Adrenal gland (tissue), 5 donors: ENCODE data around the gene SPSB4.

Source experiments
- POLR2A ChIP-seq, 2 donors: fragments of 450-650 bp; IDR thresholded peaks; one replicate each; pipeline ENCODE4 v1.6.1; 2017; ENCODE audit warnings: antibody characterized with exemption in 2 of 2, mild to moderate bottlenecking in 2 of 2, moderate library complexity in 1 of 2
- TF ChIP-seq, protein P1 (sequence below), 6 experiments: fragments of 450-650 bp in 4 of 6; fragments of 200-600 bp in 2 of 6; sonication (generic) in 1 of 6; IDR thresholded peaks; 1 replicate in 5 of 6; 2 replicates in 1 of 6; pipeline versions ENCODE4 v1.5.1 to v1.8.0; 2016 to 2021; ENCODE audit warnings: antibody characterized with exemption in 6 of 6, mild to moderate bottlenecking in 2 of 6, moderate library complexity in 1 of 6
- donor health status: DM: no; HTN: no; CAD: no.

DNA sequence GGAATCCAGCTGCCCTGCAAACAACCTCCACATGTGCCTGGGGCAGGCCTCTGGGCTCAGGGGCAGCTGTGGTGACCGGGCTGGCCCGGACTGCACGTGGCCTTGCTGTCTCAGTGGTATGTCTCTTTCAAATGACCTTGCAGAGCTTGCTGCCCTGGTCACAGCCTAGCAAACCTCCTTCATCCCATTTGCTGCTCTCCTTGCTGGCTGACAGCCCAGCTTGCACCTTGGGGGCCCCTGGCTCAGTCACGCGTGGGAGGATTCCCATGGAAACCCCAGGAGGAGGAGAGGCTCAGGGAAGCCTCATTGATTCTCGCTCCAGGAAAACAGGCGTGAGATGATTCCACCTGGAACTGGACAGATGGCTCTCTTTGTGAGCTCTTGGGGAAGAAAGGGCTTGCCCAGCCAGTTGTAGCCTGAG is 5.6 kb downstream of the SPSB4 start:
- TF ChIP-seq, protein P1, sequence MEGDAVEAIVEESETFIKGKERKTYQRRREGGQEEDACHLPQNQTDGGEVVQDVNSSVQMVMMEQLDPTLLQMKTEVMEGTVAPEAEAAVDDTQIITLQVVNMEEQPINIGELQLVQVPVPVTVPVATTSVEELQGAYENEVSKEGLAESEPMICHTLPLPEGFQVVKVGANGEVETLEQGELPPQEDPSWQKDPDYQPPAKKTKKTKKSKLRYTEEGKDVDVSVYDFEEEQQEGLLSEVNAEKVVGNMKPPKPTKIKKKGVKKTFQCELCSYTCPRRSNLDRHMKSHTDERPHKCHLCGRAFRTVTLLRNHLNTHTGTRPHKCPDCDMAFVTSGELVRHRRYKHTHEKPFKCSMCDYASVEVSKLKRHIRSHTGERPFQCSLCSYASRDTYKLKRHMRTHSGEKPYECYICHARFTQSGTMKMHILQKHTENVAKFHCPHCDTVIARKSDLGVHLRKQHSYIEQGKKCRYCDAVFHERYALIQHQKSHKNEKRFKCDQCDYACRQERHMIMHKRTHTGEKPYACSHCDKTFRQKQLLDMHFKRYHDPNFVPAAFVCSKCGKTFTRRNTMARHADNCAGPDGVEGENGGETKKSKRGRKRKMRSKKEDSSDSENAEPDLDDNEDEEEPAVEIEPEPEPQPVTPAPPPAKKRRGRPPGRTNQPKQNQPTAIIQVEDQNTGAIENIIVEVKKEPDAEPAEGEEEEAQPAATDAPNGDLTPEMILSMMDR (IDR thresholded peaks at IDR 0.05) = no peak
- no peak for TF ChIP-seq POLR2A (IDR thresholded peaks at IDR 0.05)
